Measurements from ENCODE around the gene ZNF141.

DNA sequence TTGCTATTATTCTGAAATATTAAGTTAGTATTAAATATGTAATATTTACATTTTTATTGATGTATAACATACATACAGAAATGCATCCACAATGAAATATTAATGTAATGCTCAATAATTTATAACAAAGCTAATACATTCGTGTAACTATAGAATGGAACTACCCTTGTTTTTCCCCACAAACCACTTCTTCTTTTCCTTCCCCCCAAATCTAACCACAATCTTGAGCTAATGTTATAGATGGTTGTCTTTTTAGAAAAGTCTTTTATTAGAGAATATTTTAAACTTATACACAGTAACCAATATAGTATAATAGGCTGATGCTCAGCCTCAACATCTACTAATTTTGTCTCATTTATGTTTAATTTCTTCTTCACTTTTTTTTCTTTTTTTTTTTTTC lies 27.8 kb upstream of the ZNF141 start:
- TF ChIP-seq, protein P1, sequence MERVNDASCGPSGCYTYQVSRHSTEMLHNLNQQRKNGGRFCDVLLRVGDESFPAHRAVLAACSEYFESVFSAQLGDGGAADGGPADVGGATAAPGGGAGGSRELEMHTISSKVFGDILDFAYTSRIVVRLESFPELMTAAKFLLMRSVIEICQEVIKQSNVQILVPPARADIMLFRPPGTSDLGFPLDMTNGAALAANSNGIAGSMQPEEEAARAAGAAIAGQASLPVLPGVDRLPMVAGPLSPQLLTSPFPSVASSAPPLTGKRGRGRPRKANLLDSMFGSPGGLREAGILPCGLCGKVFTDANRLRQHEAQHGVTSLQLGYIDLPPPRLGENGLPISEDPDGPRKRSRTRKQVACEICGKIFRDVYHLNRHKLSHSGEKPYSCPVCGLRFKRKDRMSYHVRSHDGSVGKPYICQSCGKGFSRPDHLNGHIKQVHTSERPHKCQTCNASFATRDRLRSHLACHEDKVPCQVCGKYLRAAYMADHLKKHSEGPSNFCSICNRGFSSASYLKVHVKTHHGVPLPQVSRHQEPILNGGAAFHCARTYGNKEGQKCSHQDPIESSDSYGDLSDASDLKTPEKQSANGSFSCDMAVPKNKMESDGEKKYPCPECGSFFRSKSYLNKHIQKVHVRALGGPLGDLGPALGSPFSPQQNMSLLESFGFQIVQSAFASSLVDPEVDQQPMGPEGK (CRISPR knock-in tag; IDR thresholded peaks at IDR 0.05; ENCODE audit: borderline replicate concordance), result no peak
- no peak for TF ChIP-seq ARNTL (CRISPR knock-in tag; IDR thresholded peaks at IDR 0.05; ENCODE audit: borderline replicate concordance, low read depth)
- no peak for TF ChIP-seq ESRRG (CRISPR knock-in tag; IDR thresholded peaks at IDR 0.05)
- TF ChIP-seq, protein P2, sequence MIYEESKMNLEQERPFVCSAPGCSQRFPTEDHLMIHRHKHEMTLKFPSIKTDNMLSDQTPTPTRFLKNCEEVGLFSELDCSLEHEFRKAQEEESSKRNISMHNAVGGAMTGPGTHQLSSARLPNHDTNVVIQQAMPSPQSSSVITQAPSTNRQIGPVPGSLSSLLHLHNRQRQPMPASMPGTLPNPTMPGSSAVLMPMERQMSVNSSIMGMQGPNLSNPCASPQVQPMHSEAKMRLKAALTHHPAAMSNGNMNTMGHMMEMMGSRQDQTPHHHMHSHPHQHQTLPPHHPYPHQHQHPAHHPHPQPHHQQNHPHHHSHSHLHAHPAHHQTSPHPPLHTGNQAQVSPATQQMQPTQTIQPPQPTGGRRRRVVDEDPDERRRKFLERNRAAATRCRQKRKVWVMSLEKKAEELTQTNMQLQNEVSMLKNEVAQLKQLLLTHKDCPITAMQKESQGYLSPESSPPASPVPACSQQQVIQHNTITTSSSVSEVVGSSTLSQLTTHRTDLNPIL (CRISPR knock-in tag; IDR thresholded peaks at IDR 0.05; ENCODE audit: low read depth), result no peak
- no peak for TF ChIP-seq OSR1 (CRISPR knock-in tag; IDR thresholded peaks at IDR 0.05)
- no peak for TF ChIP-seq ZC3H10 (CRISPR knock-in tag; IDR thresholded peaks at IDR 0.05)
- no peak for TF ChIP-seq ISL1 (CRISPR knock-in tag; IDR thresholded peaks at IDR 0.05)
- no peak for TF ChIP-seq CSDC2 (CRISPR knock-in tag; IDR thresholded peaks at IDR 0.05)
- TF ChIP-seq TSHZ2 (CRISPR knock-in tag; IDR thresholded peaks at IDR 0.05), result no peak

Measured in SK-N-SH treated with all-trans-retinoic acid at 6 μM for 48 hours (cell line).